ENCODE results near the gene MTA2. TPM values are rescaled to one million over a fixed set of nuclear protein-coding genes. Genes with fewer than 3 reads are reported as not detected.

The MTA2 gene
- polyA plus RNA-seq, 1 donor from 2014 or later: 130 TPM

- H3K27ac ChIP-seq (ENCODE audit: low read length): no peak overlapping the region
- no peak for TF ChIP-seq EZH2 (IDR thresholded peaks at IDR 0.05; ENCODE audit: borderline replicate concordance, insufficient read depth, low read length, poor library complexity, severe bottlenecking)
- TF ChIP-seq, protein P1, sequence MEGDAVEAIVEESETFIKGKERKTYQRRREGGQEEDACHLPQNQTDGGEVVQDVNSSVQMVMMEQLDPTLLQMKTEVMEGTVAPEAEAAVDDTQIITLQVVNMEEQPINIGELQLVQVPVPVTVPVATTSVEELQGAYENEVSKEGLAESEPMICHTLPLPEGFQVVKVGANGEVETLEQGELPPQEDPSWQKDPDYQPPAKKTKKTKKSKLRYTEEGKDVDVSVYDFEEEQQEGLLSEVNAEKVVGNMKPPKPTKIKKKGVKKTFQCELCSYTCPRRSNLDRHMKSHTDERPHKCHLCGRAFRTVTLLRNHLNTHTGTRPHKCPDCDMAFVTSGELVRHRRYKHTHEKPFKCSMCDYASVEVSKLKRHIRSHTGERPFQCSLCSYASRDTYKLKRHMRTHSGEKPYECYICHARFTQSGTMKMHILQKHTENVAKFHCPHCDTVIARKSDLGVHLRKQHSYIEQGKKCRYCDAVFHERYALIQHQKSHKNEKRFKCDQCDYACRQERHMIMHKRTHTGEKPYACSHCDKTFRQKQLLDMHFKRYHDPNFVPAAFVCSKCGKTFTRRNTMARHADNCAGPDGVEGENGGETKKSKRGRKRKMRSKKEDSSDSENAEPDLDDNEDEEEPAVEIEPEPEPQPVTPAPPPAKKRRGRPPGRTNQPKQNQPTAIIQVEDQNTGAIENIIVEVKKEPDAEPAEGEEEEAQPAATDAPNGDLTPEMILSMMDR (IDR thresholded peaks at IDR 0.05; ENCODE audit: poor library complexity, severe bottlenecking): no peak
- TF ChIP-seq MXI1 (conservative IDR thresholded peaks at IDR 0.05; ENCODE audit: poor library complexity, severe bottlenecking): no peak
- TF ChIP-seq POLR2AphosphoS5 (IDR thresholded peaks at IDR 0.05): no peak
- no peak for TF ChIP-seq TAF1 (IDR thresholded peaks at IDR 0.05; ENCODE audit: low read depth)
- TF ChIP-seq, protein P2, sequence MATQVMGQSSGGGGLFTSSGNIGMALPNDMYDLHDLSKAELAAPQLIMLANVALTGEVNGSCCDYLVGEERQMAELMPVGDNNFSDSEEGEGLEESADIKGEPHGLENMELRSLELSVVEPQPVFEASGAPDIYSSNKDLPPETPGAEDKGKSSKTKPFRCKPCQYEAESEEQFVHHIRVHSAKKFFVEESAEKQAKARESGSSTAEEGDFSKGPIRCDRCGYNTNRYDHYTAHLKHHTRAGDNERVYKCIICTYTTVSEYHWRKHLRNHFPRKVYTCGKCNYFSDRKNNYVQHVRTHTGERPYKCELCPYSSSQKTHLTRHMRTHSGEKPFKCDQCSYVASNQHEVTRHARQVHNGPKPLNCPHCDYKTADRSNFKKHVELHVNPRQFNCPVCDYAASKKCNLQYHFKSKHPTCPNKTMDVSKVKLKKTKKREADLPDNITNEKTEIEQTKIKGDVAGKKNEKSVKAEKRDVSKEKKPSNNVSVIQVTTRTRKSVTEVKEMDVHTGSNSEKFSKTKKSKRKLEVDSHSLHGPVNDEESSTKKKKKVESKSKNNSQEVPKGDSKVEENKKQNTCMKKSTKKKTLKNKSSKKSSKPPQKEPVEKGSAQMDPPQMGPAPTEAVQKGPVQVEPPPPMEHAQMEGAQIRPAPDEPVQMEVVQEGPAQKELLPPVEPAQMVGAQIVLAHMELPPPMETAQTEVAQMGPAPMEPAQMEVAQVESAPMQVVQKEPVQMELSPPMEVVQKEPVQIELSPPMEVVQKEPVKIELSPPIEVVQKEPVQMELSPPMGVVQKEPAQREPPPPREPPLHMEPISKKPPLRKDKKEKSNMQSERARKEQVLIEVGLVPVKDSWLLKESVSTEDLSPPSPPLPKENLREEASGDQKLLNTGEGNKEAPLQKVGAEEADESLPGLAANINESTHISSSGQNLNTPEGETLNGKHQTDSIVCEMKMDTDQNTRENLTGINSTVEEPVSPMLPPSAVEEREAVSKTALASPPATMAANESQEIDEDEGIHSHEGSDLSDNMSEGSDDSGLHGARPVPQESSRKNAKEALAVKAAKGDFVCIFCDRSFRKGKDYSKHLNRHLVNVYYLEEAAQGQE (IDR thresholded peaks at IDR 0.05; ENCODE audit: borderline replicate concordance): no peak
- TF ChIP-seq RAD21 (conservative IDR thresholded peaks at IDR 0.05): no peak
- TF ChIP-seq SMC3 (conservative IDR thresholded peaks at IDR 0.05; ENCODE audit: poor library complexity): no peak
These were observed 7.1 kb upstream of the MTA2 start for GRCh38 chr11:62608776-62609175.

DNA sequence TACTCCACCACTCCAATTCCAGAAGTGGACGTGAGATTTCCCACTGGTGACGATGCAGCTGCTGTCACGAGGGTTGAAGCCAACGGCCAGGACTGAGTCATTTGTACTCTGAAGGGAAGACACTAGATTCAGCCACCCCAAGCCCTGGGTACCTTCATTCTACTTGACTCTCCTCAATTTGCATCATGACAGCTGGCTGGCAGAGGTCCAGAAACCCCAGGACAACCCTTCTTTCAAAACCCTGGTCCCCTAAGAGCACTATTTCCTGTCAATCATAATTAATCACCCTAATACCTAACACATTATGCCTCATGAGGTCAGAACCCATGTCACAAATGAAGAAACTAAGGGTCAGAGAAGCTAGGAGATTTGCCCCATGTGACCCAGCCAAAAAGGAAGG, 6.0 kb upstream of the MTA2 start:
- no peak overlapping the region for H2AFZ ChIP-seq (ENCODE audit: low read depth, low read length)
- no peak overlapping the region for H3K27ac ChIP-seq (ENCODE audit: low read length)
- H4K20me1 ChIP-seq (ENCODE audit: insufficient read depth): no peaks in the 10 kb centered on the region
- H3K4me3 ChIP-seq (ENCODE audit: low read length): no peak overlapping the region
- H3K27me3 ChIP-seq (ENCODE audit: insufficient read depth, low read depth, low read length): peaks cover 8% of the 10 kb centered on the region
- H3K9me3 ChIP-seq (ENCODE audit: low read length): no peaks in the 10 kb centered on the region
- H3K9me2 ChIP-seq (ENCODE audit: insufficient read depth, low read length): no peaks in the 10 kb centered on the region
- H3F3A ChIP-seq (ENCODE audit: insufficient read depth, low read length, poor library complexity, severe bottlenecking): no peaks in the 10 kb centered on the region
- no peak overlapping the region for H3K9ac ChIP-seq (ENCODE audit: low read length)
- H3K36me3 ChIP-seq (ENCODE audit: insufficient read depth, low read length): no peaks in the 10 kb centered on the region
- H3K4me2 ChIP-seq (ENCODE audit: low read length): no peak overlapping the region
- no peak for TF ChIP-seq EP300 (conservative IDR thresholded peaks at IDR 0.05; ENCODE audit: poor library complexity, severe bottlenecking)
- no peak for TF ChIP-seq SMC3 (conservative IDR thresholded peaks at IDR 0.05; ENCODE audit: poor library complexity)
- TF ChIP-seq, protein P1 (IDR thresholded peaks at IDR 0.05; ENCODE audit: poor library complexity, severe bottlenecking): no peak
- TF ChIP-seq EZH2 (IDR thresholded peaks at IDR 0.05; ENCODE audit: borderline replicate concordance, insufficient read depth, low read length, poor library complexity, severe bottlenecking): no peak
- no peak for TF ChIP-seq MXI1 (conservative IDR thresholded peaks at IDR 0.05; ENCODE audit: poor library complexity, severe bottlenecking)
- TF ChIP-seq, protein P2 (IDR thresholded peaks at IDR 0.05; ENCODE audit: borderline replicate concordance): no peak
- no peak for TF ChIP-seq POLR2AphosphoS5 (IDR thresholded peaks at IDR 0.05)
- TF ChIP-seq RAD21 (conservative IDR thresholded peaks at IDR 0.05): no peak
- TF ChIP-seq TAF1 (IDR thresholded peaks at IDR 0.05; ENCODE audit: low read depth): no peak
- no peaks in the 10 kb centered on the region for H3K79me2 ChIP-seq (replicated peaks; ENCODE audit: insufficient read depth, low read length)

More at GRCh38 chr11:62608776-62609175, 7.1 kb upstream of the MTA2 start:
- no peaks in the 10 kb centered on the region for H3K9me2 ChIP-seq (ENCODE audit: insufficient read depth, low read length)
- peaks cover 8% of the 10 kb centered on the region for H3K27me3 ChIP-seq (ENCODE audit: insufficient read depth, low read depth, low read length)
- no peak overlapping the region for H3K4me2 ChIP-seq (ENCODE audit: low read length)
- H3K9me3 ChIP-seq (ENCODE audit: low read length): no peaks in the 10 kb centered on the region
- H3K36me3 ChIP-seq (ENCODE audit: insufficient read depth, low read length): no peaks in the 10 kb centered on the region
- no peaks in the 10 kb centered on the region for H4K20me1 ChIP-seq (ENCODE audit: insufficient read depth)
- no peak overlapping the region for H3K9ac ChIP-seq (ENCODE audit: low read length)
- no peaks in the 10 kb centered on the region for H3F3A ChIP-seq (ENCODE audit: insufficient read depth, low read length, poor library complexity, severe bottlenecking)
- no peaks in the 10 kb centered on the region for H3K79me2 ChIP-seq (replicated peaks; ENCODE audit: insufficient read depth, low read length)
- no peak overlapping the region for H2AFZ ChIP-seq (ENCODE audit: low read depth, low read length)
- no peak overlapping the region for H3K4me3 ChIP-seq (ENCODE audit: low read length)
